Hematopoietic multipotent progenitor cell (in vitro differentiated cells): ENCODE results near the gene IWS1. TPM values are rescaled to one million over a fixed set of nuclear protein-coding genes. Genes with fewer than 3 reads are reported as not detected.

ENCODE experiments used
- small RNA-seq: library from RNA; depleted of rRNA; stranded (forward); fragments of <200 nt; gene quantifications from one replicate; pipeline ENCODE3, GENCODE V24; 2012
- total RNA-seq: library from RNA; depleted of rRNA; stranded (reverse); fragments of >200 nt; gene quantifications from one replicate; pipeline ENCODE4 v1.2.3, GENCODE V29; 2012

IWS1 gene
- total RNA-seq, 1 donor = 12.1 TPM

Small RNA genes within 50 kb of the gene (small RNA-seq; reads per million reads assigned to genes)
- not detected for gene RNU4-48P

Other genes starting within 250 kb of the IWS1 start
- 49.8 TPM for gene ERCC3, start 232.3 kb downstream of the IWS1 start, total RNA-seq
- 24.8 TPM for gene MAP3K2, start 138.5 kb downstream of the IWS1 start, total RNA-seq
- 1.1 TPM for gene PROC, start 108.1 kb downstream of the IWS1 start, total RNA-seq
- 1.9 TPM for gene MYO7B, start 9.2 kb upstream of the IWS1 start, total RNA-seq
- gene GPR17, start 119.7 kb upstream of the IWS1 start, total RNA-seq = not detected
- gene LIMS2, start 149.0 kb upstream of the IWS1 start, total RNA-seq = 0.27 TPM
- gene SFT2D3, start 175.0 kb upstream of the IWS1 start, total RNA-seq = 10.8 TPM